HG03432 (cell line): ENCODE measurements around the gene EPC1.
"Not testable (repeated sequence)": the region's sequence is repeated elsewhere in the genome, so short reads cannot be mapped to it uniquely, and the experiment has no call there.

Experiments
- ATAC-seq: cut with Tn5 transposase; IDR thresholded peaks from one replicate; pipeline ENCODE4 v1.9.1; 2021; ENCODE audit warnings: mild to moderate bottlenecking, moderate library complexity; ENCODE audit not compliant: unreplicated experiment

Gene EPC1

DNA sequence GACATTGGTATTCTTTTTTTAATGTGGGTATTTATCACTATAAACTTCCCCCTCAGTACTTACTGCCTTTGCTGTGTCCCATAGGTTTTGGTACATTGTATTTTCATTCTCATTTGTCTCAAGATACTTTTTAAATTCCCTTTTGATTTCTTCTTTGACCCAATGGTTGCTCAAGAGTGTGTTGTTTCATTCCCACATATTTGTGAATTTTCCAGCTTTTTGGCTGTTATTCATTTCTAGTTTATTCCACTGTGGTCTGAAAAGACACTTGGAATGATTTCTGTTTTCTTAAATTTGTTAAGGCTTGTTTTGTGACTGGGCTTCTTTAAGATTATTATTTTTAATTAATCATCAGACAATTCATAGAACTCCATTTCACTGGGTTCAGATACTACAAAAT is 105.0 kb downstream of the EPC1 start:
- ATAC-seq, result no peak

DNA sequence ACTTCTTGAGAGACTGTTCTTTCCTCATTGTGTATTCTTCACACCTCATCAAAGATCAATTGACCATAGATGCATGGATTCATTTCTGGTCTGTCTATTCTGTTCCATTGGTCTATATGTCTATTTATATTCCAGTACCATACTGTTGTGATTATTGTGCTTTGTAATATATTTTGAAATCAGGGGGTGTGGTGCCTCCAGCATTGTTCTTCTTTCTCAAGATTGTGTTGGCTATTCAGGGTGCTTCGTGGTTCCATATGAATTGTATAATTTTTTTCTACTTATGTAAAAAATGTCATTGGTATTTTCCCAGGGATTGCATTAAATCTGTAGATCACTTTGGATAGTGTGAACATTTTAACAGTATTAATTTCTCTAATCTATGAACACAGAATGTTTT is 106.5 kb downstream of the EPC1 start:
- no peak for ATAC-seq

DNA sequence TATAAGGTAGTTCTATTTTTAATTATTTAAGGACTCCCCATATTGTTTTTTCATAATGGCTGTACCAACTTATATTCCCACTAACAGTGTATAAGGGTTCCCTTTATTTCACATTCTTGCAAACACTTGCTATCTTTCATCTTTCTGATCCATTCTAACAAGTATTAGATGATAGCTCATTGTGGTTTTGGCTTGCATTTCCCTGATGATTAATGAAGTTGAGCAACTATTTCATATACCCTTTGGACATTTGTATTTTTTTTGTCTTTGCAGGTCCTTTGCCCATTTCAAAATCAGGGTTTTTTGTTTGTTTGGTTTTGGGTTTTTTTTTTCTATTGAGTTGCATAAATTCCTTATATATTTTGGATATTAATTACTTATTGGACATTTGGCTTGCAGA is 107.2 kb downstream of the EPC1 start:
- no peak for ATAC-seq

DNA sequence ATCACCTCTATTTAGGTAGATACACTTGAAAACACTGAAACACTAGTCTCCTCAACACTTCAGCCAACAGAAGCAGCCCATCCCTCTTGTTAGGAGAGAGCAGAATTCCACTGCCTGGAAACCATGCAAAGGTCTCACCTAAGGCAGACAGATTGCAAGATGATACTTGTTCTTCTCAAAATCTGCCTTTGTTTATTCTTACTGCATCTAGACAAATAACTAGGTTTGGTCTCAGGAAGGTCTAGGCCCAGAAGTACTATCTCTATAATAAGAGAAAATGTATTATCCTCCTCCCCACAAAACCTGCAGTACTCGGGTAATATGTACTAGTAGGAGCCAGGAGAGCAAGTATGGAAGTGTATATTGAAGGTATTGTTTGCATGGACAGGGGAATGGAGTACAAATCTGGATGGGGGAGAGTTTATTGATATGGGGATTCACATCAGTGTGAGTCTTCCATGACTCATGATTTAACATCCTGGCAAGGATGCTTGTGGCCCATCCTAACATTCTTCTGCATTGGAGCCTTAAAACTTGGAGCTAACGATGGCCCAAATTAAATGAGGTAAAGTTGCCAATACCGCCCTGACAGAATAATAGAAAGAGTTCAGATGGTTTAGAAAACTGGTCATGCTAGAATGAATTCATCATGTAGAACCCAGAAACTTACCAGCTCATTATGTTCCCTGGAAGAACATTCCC is 109.2 kb downstream of the EPC1 start:
- ATAC-seq, result no peak

DNA sequence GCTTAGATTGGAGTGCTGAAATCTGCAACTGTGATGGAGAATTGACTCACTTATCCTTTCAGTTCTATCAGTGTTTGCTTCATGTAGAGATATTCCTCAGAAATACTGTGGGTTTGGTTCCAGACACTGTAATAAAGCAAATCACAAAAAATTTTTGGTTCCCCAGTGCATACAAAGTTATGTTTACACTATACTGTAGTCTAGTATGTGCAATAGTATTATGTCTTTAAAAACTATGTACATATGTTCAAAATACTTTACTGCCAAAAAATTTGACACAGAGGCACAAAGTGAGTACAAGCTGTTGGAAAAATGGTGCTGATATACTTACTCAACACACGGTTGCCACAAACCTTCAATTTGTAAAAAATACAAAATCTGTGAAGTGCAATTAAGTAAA is 112.5 kb downstream of the EPC1 start:
- ATAC-seq, result no peak

DNA sequence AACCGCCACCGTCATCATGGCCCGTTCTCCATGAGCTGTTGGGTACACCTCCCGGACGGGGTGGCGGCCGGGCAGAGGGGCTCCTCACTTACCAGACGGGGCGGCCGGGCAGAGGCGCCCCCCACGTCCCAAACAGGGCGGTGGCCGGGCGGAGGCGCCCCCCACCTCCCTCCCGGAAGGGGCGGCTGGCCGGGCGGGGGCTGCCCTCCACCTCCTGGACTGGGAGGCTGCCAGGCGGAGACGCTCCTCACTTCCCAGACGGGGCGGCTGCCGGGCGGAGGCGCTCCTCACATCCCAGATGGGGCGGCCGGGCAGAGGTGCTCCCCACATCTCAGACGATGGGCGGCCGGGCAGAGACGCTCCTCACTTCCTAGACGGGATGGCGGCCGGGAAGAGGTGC is 113.6 kb downstream of the EPC1 start:
- ATAC-seq, result not testable (repeated sequence)

DNA sequence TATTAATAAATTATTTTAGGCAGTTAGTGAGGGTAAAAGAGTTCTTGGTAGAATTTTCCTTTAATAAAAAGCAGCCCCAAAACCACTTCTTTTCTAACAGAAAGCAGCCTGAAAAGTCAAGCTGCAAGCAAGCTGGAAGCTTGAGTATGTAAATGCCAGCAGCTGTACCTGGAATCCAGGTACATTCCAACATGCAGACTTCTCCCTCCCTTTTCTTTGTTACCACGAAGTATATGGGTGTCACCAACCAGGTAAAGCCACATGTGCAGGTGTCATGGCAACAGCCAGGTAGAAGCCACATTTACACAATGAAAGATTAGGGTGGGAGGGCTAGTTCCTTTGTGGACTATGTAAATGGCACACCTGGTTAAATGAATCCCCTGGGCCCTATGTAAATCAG is 114.6 kb downstream of the EPC1 start:
- no peak for ATAC-seq

DNA sequence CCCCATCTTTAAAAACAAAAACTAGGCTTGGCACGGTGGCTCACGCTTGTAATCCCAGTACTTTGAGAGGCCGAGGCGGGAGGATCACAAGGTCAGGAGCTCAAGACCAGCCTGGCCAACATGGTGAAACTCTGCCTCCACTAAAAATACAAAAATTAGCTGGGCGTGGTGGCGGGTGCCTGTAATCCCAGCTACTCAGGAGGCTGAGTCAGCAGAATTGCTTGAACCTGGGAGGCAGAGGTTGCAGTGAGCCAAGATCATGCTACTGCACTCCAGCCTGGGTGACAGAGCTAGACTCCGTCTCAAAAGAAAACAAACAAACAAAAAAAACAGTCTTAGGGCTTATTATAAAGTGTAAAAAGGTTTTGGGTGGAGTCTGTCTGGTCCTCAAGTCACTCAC is 117.2 kb downstream of the EPC1 start:
- not testable (repeated sequence) for ATAC-seq

DNA sequence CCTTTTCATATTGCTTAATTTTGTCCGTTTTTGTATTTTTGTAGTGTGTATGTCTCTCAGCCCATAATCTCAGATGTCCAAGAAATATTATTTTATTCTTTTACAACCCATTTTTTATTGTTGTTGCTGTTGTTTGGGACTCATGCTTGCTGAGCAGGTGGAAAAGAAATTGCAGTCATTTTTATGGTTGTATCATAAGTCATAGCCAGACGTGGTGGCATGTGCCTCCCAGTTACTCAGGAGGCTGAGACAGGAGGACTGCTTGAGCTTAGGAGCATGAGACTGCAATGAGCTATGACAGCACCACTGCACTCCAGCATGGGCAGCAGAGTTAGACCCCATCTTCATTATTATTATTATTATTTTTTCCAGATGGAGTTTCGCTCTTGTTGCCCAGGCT is 117.8 kb downstream of the EPC1 start:
- ATAC-seq, result no peak

DNA sequence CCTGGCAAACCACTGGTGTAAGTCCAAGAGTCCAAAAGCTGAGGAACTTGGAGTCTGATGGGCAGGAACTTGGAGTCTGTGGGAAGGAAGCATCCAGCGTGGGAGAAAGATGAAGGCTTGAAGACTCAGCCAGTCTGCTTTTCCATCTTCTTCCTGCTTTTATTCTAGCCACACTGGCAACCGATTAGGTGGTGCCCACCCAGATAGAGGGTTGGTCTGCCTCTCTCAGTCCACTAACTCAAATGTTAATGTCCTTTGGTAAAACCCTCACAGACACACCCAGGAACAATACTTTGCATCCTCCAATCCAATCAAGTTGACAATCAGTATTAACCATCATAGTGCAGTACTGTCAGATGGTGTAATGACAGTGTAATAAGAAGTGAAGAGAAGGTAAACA is 119.2 kb downstream of the EPC1 start:
- no peak for ATAC-seq

DNA sequence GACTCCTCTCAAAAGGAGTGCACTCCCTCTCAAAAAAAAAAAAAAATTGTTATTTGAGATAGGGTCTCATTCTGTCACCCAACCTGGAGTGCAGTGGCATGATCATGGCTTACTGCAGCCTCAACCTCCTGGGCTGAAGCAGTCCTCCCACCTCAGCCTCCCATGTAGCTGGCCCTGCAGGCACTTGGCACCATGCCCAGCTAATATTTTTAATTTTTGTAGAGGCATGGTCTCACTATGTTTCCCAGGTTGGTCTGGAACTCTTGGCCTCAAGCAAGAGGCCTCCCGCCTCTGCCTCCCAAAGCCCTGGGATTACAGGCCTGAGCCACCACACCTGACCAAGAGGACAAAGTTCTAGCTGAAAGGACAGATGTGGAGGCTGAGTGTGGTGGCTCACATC is 120.3 kb downstream of the EPC1 start:
- no peak for ATAC-seq

DNA sequence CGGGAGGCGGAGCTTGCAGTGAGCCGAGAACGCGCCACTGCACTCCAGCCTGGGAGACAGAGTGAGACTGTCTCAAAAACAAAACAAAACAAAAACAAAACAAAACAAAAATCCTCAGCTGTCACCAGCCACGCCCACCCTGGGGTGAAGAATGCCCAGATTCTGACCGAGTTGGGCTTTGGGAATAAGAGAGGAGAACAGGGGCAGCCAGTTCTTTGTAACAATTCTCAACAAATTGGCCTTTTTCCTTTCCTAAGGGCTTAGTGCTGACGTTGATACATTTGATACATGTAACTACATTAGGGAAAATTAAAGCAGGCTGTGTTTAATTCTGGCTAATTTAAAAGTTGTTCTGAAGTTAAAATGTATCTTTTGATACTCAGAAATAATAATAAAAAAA is 121.0 kb downstream of the EPC1 start:
- ATAC-seq, result no peak

DNA sequence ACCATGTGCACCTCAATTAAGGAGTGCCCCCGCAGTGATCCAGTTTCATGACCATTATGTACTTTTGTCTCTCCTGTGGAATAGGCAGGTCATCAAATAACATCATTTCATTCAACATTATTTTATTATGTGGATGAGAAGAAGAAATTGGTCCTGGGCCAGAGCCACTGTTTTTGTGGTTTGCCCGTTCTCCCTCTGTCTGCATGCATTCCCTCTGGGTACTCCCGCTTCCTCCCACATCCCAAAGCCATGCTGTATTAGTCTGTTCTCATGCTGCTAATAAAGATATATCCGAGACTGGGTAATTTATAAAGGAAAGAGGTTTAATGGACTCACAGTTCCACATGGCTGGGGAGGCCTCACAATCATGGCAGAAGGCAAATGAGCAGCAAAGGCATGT is 124.6 kb downstream of the EPC1 start:
- ATAC-seq, result not testable (repeated sequence)

DNA sequence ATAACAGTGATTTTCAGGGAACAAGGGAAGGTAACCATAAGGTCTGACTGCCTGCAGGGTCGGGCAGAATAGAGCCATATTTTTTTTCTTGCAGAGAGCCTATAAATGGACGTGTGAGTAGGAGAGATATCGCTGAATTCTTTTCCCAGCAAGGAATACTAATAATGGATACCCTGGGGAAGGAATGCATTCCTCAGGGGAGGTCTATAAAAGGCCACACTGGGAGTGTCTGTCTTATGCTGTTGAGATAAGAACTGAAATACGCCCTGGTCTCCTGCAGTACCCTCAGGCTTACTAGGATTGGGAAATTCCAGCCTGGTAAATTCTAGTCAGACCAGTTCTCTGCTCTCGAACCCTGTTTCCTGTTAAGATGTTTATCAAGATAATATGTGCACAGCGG is 127.8 kb downstream of the EPC1 start:
- ATAC-seq, result not testable (repeated sequence)

DNA sequence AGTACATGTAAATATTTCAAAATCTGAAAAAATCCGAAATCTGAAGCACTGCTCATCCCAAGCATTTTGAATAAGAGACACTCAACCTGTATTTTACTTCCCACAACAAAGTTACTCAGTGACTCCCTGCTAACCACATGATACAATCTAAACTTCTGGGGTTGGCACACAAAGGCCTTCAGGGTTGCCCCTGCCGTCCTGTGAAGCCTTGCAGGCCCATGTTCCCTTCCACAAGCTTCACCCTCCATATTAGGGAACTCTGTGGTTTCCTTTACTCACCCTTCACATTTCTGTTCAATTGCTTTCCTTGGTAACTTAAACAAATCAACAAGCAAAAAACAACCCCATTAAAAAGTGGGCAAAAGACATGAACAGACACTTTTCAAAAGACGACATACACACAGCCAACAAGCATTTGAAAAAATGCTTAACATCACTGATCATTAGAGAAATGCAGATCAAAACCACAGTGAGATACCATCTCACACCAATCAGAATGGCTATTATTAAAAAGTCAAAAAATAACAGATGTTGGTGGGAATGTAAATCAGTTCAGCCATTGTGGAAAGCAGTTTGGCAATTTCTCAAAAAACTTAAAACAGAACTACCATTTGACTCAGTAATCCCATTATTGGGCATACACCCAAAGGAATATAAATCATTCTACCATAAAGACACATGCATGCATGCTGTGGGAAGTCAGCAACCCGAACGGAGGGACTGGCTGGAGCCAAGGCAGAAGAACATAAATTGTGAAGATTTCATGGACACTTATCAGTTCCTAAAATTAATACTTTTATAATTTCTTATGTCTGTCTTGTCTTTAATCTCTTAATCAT is 128.5 kb downstream of the EPC1 start:
- ATAC-seq, result not testable (repeated sequence)
